ENCODE measurements around the gene MAGED2. TPM values are rescaled to one million over a fixed set of nuclear protein-coding genes. Genes with fewer than 3 reads are reported as not detected.

Gene MAGED2
- total RNA-seq, 6 experiments from 2014 or later, result 205 to 244 (median 226) TPM

GRCh38 chrX:54798137-54798536 is 9.4 kb upstream of the MAGED2 start, which contains the start of gene ITIH6:
ITIH6 (minus strand) TSS chrX:54798255; CDS start chrX:54798210, 45 bp downstream.
- Mint-ChIP-seq H3K27me3 (ENCODE audit: insufficient read depth) (peaks cover 8% of the 10 kb centered on the region), H3K4me1 (ENCODE audit: low read depth) (no peaks in the 10 kb centered on the region), H3K4me3 (no peak within 1 kb of the TSS), H3K36me3 (ENCODE audit: low read depth) (no peaks in the 10 kb centered on the region), H3K9me3 (no peaks in the 10 kb centered on the region), H3K27ac (no peak within 1 kb of the TSS)
- TF ChIP-seq CTCF (IDR thresholded peaks at IDR 0.05), result no peak
- DNase-seq, result no peak

DNA sequence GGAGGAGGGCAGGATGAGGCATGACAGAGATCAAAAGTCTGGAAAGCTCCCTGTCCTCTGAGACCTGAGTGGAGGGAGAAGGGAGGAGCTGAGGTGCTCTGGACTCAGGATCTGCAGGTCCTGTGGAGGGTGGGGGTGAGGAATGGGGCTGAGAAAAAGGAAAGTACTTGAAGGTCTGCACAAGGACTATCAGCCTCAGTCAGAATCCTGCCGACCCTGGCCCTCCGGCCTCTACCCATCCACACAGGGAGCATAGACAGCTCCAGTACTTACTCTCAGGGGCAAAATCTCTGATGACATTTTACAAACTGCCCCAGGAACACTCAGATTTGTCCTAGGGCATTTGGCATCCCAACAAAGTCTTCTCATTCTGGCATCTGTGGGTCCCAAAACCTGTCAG is 8.5 kb upstream of the MAGED2 start:
- no peaks in the 10 kb centered on the region for H3K9me3 Mint-ChIP-seq
- peaks cover 11% of the 10 kb centered on the region for H3K27me3 Mint-ChIP-seq (ENCODE audit: insufficient read depth)
- no peak overlapping the region for H3K4me3 Mint-ChIP-seq
- DNase-seq, result no peak
- no peak for TF ChIP-seq CTCF (IDR thresholded peaks at IDR 0.05)
- H3K27ac Mint-ChIP-seq, result no peak overlapping the region
- no peaks in the 10 kb centered on the region for H3K36me3 Mint-ChIP-seq (ENCODE audit: low read depth)
- no peaks in the 10 kb centered on the region for H3K4me1 Mint-ChIP-seq (ENCODE audit: low read depth)

DNA sequence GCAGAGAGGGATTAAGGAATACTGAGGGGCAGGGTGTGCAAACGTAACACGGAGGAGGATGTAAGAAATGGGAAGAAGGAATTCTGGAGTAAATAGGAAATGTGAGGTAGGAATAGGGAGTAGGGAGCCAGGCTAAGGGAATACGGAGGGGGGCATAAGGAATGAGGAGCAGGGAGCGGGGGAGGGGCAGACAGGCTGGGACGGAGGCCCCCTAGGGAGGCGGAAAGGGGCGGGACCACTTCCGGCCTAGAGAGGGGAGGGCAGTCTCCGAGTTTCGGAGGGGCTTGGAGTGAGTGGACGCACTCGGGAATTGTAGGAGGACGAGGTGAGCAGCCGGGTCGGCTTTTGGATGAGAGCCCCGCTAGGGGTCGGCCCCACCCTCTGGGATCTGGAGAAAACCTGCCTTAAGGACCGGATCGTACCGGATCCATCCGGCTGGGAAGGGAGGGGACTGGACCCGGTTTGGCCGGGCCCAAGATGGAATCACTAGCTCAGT is 612 bp downstream of the MAGED2 start:
- no peak for DNase-seq
- Mint-ChIP-seq H3K4me1 (ENCODE audit: low read depth) (peaks cover 15% of the 10 kb centered on the region), H3K36me3 (ENCODE audit: low read depth) (peaks cover 10% of the 10 kb centered on the region), H3K4me3 (peak overlapping the region; percentile 95), H3K27ac (peak overlapping the region; percentile 92), H3K27me3 (ENCODE audit: insufficient read depth) (peaks cover 13% of the 10 kb centered on the region), H3K9me3 (no peaks in the 10 kb centered on the region)
- no peak for TF ChIP-seq CTCF (IDR thresholded peaks at IDR 0.05)

GRCh38 chrX:54808605-54809483 is 1.3 kb downstream of the MAGED2 start:
- peak; percentile 93 for DNase-seq
- H3K36me3 Mint-ChIP-seq (ENCODE audit: low read depth), result peaks cover 15% of the 10 kb centered on the region
- H3K27me3 Mint-ChIP-seq (ENCODE audit: insufficient read depth), result peaks cover 10% of the 10 kb centered on the region
- peak overlapping the region; percentile 95 for H3K4me3 Mint-ChIP-seq
- no peaks in the 10 kb centered on the region for H3K9me3 Mint-ChIP-seq
- TF ChIP-seq CTCF (IDR thresholded peaks at IDR 0.05), result no peak
- peaks cover 15% of the 10 kb centered on the region for H3K4me1 Mint-ChIP-seq (ENCODE audit: low read depth)
- H3K27ac Mint-ChIP-seq, result peak overlapping the region; percentile 92

- H3K27ac Mint-ChIP-seq, result no peak overlapping the region
- peaks cover 4% of the 10 kb centered on the region for H3K27me3 Mint-ChIP-seq (ENCODE audit: insufficient read depth)
- H3K4me3 Mint-ChIP-seq, result peak overlapping the region; percentile 95
- no peak for DNase-seq
- H3K36me3 Mint-ChIP-seq (ENCODE audit: low read depth), result peaks cover 16% of the 10 kb centered on the region
- H3K9me3 Mint-ChIP-seq, result no peaks in the 10 kb centered on the region
- peaks cover 15% of the 10 kb centered on the region for H3K4me1 Mint-ChIP-seq (ENCODE audit: low read depth)
- no peak for TF ChIP-seq CTCF (IDR thresholded peaks at IDR 0.05)
These were observed 3.0 kb downstream of the MAGED2 start for GRCh38 chrX:54810532-54810931.
